ENCODE results near the gene MDFIC2. TPM values are rescaled to one million over a fixed set of nuclear protein-coding genes. Genes with fewer than 3 reads are reported as not detected.
"Not testable (repeated sequence)": the region's sequence is repeated elsewhere in the genome, so short reads cannot be mapped to it uniquely, and the experiment has no call there.

MDFIC2 gene
- total and polyA plus RNA-seq, 2 donors (not counting 3 experiments of a cell fraction or from before 2014, with no cell fraction given) = not detected

DNA sequence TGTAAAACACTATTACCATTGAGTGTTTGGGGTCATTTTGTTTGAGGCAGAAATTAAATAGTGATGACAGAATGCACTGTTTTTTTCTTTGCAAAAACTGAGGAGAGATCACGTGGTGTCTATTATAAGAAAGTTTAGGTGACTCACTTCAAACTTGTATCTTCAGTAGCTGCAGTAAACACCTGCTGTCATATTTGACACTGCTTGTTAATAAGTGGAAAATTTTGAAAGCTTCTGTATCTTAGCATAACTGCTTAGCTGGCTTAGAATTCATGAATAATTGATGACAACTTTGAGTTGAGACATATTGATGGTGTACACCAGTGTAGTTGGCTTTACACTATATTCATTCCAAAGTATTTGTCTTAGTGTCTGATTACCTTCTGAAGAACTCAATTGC lies 29.7 kb upstream of the MDFIC2 start:
- no TSS peak for BruUV-seq (replicated peaks)
- H3K27me3 ChIP-seq (ENCODE audit: control insufficient read depth in 2 of 2, insufficient read depth in 2 of 2, low read length in 2 of 2) = no peaks in the 10 kb centered on the region
- no peak overlapping the region for H3K4me2 ChIP-seq (ENCODE audit: insufficient read depth, low read length)
- no peaks in the 10 kb centered on the region for H3K9me1 ChIP-seq (replicated peaks; ENCODE audit: control insufficient read depth, extremely low read depth, insufficient read depth, low read length)
- intact Hi-C loops (cut with micrococcal nuclease) (no loop called here), dilution Hi-C loops (cut with MboI; ENCODE audit: extremely low pct_ligation_motif_present, low sequenced_read_pairs) (no loop called here)
- ChIA-PET POLR2A (no interaction called here), CTCF (interaction anchor here (0.5 to 1.0 kb wide), 2 partner anchors 13 to 1173 kb away, joined by 3 read pairs; no protein-coding TSS in a partner anchor)
- DNase-seq (ENCODE audit: low read depth, low spot score) = no peak
- H2AFZ ChIP-seq (ENCODE audit: low read depth, low read length) = no peak overlapping the region
- H3K79me2 ChIP-seq (ENCODE audit: control insufficient read depth, insufficient read depth, low read length) = no peaks in the 10 kb centered on the region
- no peaks in the 10 kb centered on the region for H3K4me1 ChIP-seq (ENCODE audit: control insufficient read depth, extremely low read depth, insufficient read depth, low read length)
- no peaks in the 10 kb centered on the region for H4K20me1 ChIP-seq (replicated peaks; ENCODE audit: control insufficient read depth, extremely low read depth, insufficient read depth, low read length)
- H3K4me3 ChIP-seq (replicated peaks in 1 of 3; ENCODE audit: insufficient read depth in 1 of 3, low read depth in 1 of 3, low read length in 3 of 3) = no peak overlapping the region
- no peaks in the 10 kb centered on the region for H3K36me3 ChIP-seq (ENCODE audit: control insufficient read depth in 2 of 2, extremely low read depth in 1 of 2, insufficient read depth in 2 of 2, low read length in 2 of 2)
- FAIRE-seq = no peak
- H3K9me3 ChIP-seq (replicated peaks; ENCODE audit: control insufficient read depth, insufficient read depth, low read length) = no peaks in the 10 kb centered on the region
- no peak overlapping the region for H3K9ac ChIP-seq (replicated peaks; ENCODE audit: extremely low read depth, insufficient read depth, low read length)
- no peak overlapping the region for H3K27ac ChIP-seq (ENCODE audit: insufficient read depth, low read depth, low read length)
- TF ChIP-seq, protein P1, sequence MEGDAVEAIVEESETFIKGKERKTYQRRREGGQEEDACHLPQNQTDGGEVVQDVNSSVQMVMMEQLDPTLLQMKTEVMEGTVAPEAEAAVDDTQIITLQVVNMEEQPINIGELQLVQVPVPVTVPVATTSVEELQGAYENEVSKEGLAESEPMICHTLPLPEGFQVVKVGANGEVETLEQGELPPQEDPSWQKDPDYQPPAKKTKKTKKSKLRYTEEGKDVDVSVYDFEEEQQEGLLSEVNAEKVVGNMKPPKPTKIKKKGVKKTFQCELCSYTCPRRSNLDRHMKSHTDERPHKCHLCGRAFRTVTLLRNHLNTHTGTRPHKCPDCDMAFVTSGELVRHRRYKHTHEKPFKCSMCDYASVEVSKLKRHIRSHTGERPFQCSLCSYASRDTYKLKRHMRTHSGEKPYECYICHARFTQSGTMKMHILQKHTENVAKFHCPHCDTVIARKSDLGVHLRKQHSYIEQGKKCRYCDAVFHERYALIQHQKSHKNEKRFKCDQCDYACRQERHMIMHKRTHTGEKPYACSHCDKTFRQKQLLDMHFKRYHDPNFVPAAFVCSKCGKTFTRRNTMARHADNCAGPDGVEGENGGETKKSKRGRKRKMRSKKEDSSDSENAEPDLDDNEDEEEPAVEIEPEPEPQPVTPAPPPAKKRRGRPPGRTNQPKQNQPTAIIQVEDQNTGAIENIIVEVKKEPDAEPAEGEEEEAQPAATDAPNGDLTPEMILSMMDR (IDR thresholded peaks at IDR 0.05; ENCODE audit: extremely low read depth in 1 of 2, insufficient read depth in 1 of 2, low read depth in 1 of 2, low read length in 2 of 2) = no peak
- TF ChIP-seq FOS (IDR thresholded peaks at IDR 0.05; ENCODE audit: borderline replicate concordance, insufficient read depth, low read length) (no peak), MYC (IDR thresholded peaks at IDR 0.05; ENCODE audit: low read depth, low read length) (no peak), POLR2A (IDR thresholded peaks at IDR 0.05; ENCODE audit: low read depth, low read length) (no peak), GATA2 (IDR thresholded peaks at IDR 0.05; ENCODE audit: insufficient read depth, insufficient read length, low read depth, low read length) (no peak)
- TF ChIP-seq, protein P2, sequence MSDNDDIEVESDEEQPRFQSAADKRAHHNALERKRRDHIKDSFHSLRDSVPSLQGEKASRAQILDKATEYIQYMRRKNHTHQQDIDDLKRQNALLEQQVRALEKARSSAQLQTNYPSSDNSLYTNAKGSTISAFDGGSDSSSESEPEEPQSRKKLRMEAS (IDR thresholded peaks at IDR 0.05; ENCODE audit: insufficient read depth, insufficient read length) = no peak

DNA sequence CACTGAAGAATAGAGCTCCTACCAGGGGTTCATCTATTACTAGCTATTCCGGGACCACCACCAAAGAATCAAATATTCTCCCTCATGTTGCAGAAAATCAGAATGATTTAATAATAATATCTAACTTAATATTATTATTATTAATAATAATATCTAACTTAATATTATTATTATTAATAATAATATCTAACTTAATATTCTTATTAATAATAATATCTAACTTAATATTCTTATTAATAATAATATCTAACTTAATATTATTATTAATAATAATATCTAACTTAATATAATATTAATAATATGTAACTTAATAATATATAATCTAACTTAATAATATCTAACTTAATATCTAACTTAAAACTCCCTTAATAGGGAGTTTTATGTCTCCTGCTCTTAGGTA lies 24.4 kb upstream of the MDFIC2 start:
- dilution Hi-C loops (cut with MboI; ENCODE audit: extremely low pct_ligation_motif_present, low sequenced_read_pairs); H3K27ac ChIP-seq (ENCODE audit: insufficient read depth, low read depth, low read length); H3K79me2 ChIP-seq (ENCODE audit: control insufficient read depth, insufficient read depth, low read length); DNase-seq (ENCODE audit: low read depth, low spot score); POLR2A ChIA-PET; FAIRE-seq; H3K27me3 ChIP-seq (ENCODE audit: control insufficient read depth in 2 of 2, insufficient read depth in 2 of 2, low read length in 2 of 2); H3K9me3 ChIP-seq (replicated peaks; ENCODE audit: control insufficient read depth, insufficient read depth, low read length); intact Hi-C loops (cut with micrococcal nuclease); H3K4me2 ChIP-seq (ENCODE audit: insufficient read depth, low read length); BruUV-seq (replicated peaks); H3K36me3 ChIP-seq (ENCODE audit: control insufficient read depth in 2 of 2, extremely low read depth in 1 of 2, insufficient read depth in 2 of 2, low read length in 2 of 2); H4K20me1 ChIP-seq (replicated peaks; ENCODE audit: control insufficient read depth, extremely low read depth, insufficient read depth, low read length); H3K9me1 ChIP-seq (replicated peaks; ENCODE audit: control insufficient read depth, extremely low read depth, insufficient read depth, low read length); H2AFZ ChIP-seq (ENCODE audit: low read depth, low read length); H3K4me3 ChIP-seq (replicated peaks in 1 of 3; ENCODE audit: insufficient read depth in 1 of 3, low read depth in 1 of 3, low read length in 3 of 3); H3K4me1 ChIP-seq (ENCODE audit: control insufficient read depth, extremely low read depth, insufficient read depth, low read length); H3K9ac ChIP-seq (replicated peaks; ENCODE audit: extremely low read depth, insufficient read depth, low read length): not testable (repeated sequence)
- CTCF ChIA-PET = interaction anchor here (0.6 to 0.7 kb wide), 2 partner anchors 21 to 309 kb away, joined by 3 to 4 read pairs; no protein-coding TSS in a partner anchor
